ES-I3 (cell line): ENCODE data around the gene KRTAP12-4.
"Not testable (repeated sequence)": the region's sequence is repeated elsewhere in the genome, so short reads cannot be mapped to it uniquely, and the experiment has no call there.

Source experiments
- H3K36me3 ChIP-seq: 2 replicates; pipeline ENCODE4 v1.6.1; 2013; ENCODE audit warnings: mild to moderate bottlenecking, low read length, control low read depth, moderate library complexity; ENCODE audit not compliant: insufficient read depth
- H3K4me1 ChIP-seq: 2 replicates; pipeline ENCODE4 v1.6.1; 2013; ENCODE audit warnings: mild to moderate bottlenecking, control low read depth, low read length; ENCODE audit not compliant: insufficient read depth
- H3K9ac ChIP-seq: 2 replicates; pipeline ENCODE4 v1.6.1; 2013; ENCODE audit warnings: low read depth, mild to moderate bottlenecking, low read length, moderate library complexity
- H3K9me3 ChIP-seq: 2 replicates; pipeline ENCODE4 v1.6.1; 2013; ENCODE audit warnings: mild to moderate bottlenecking, low read length, moderate library complexity; ENCODE audit not compliant: control insufficient read depth, insufficient read depth

The KRTAP12-4 gene

DNA sequence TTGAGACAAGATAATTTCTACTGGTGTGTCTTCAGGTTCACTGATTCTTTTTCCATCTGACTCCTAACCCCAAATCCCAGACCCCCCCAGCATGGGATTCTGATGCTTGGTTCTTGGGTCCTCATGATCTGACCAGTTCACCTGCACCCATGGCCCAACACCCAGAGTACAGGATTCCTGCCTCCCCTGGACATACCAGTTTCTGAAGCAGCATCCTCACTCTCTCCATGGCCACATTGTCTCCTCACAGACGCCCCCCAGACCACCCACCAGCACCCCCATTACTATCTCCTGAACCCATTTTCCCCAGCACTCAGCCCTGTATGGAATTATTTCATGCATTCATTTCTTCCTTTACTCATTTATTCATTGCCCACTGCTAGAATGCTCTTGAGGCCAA is 2.4 kb upstream of the KRTAP12-4 start:
- no peaks in the 10 kb centered on the region for H3K9me3 ChIP-seq
- peaks cover 6% of the 10 kb centered on the region; the same call in 1 of the 2 replicates for H3K4me1 ChIP-seq
- H3K36me3 ChIP-seq: no peaks in the 10 kb centered on the region
- no peak overlapping the region for H3K9ac ChIP-seq

DNA sequence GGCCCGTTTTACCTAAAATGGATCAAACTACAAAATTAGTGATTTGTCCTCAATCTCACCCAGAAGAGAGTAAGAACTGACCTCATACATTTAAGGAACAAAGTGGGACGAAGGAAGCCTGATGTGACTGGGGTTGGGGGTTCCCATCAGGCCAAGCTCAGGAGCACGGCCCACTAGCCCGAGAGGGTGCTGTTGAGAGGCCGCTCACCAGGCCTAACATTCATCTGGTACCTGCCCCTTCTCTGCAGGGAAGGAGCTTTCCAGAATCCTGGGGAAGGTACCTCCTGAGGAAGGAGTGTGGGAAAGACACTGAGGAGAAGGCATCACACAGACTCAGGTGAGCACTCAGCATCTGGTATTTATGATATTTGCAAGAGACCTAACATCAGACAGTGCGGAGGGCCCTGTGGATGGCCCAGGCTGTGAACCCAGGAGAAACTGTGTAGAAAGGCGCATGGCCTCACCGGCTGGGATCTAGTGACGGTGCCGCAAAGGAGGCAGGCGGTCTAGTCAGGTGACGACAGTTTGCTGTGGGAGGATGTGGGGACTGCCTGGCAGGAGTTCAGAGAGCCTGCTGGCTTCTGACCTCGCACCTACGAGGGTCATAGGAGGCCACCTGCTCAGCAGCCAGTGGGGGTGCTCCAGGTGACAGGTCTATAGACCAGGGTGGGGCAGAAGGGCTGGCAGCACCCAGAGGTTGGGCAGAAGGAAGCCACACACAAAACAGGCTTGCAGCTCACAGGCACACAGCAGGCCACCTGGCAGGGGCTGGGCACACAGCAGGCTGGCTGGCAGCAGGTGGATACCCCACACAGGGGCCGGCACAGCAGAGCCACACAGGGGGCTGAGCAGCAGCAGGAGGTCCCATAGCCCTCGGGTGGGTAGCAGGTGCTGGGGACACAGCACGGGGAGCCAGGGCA is 543 bp downstream of the KRTAP12-4 start:
- Histone ChIP-seq H3K9ac (no peak overlapping the region), H3K9me3 (no peaks in the 10 kb centered on the region), H3K36me3 (no peaks in the 10 kb centered on the region), H3K4me1 (peaks cover 2% of the 10 kb centered on the region; the same call in 1 of the 2 replicates)

DNA sequence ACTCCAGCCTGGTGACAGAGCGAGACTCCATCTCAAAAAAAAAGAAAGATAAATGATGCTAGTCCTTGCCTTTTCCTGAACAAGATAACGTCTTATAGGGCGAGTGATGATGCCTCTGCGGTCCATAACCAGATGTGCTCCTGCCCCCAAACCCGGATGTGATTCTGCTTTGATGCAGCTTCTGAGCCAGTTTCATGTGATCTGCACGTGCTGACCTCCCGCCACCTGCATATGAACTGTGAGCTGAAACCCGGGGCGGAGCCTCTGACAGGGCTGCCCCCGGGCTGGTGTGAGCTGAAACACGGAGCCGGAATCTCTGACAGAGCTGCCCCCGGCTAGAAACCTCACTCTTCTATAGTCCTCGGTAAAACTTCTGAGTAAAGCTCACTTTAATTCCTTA is 1.3 kb downstream of the KRTAP12-4 start:
- Histone ChIP-seq H3K36me3 (no peaks in the 10 kb centered on the region), H3K9ac (no peak overlapping the region), H3K9me3 (no peaks in the 10 kb centered on the region), H3K4me1 (no peaks in the 10 kb centered on the region)

DNA sequence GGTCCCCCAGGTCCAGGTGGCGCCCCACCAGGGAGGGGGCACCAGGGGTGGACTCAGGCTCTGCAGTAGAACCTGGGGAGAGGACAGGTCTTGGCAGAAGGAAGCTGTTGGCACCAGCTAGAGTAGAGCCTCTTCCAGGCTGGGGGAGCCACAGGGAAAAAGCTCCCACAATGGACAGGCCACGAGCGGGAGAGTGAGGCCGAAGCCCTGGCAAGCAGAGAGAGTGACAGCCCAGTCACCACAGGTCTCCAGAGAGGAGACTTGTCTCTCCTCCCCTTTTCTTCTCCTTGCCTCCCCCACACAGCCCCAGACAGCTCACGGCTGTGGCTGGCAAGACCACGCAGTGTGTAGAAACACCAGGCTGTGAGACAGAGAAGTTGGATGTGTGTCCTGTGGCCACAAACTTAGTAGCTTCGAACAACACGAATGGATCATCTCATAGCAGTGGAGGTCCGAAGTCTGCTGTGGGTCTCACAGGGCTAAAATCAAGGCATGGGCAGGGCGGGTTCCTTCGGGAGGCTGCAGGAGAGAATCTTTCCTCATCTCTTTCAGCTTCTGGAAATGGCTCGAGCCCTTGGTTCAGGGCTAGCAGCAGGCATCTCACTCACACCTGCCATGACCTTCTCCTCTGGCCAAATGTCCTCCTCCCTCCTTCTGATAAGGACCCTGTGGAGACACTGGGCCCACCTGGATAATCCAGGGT is 3.3 kb downstream of the KRTAP12-4 start:
- no peak overlapping the region for H3K9ac ChIP-seq
- no peaks in the 10 kb centered on the region for H3K4me1 ChIP-seq
- no peaks in the 10 kb centered on the region for H3K9me3 ChIP-seq
- no peaks in the 10 kb centered on the region for H3K36me3 ChIP-seq

DNA sequence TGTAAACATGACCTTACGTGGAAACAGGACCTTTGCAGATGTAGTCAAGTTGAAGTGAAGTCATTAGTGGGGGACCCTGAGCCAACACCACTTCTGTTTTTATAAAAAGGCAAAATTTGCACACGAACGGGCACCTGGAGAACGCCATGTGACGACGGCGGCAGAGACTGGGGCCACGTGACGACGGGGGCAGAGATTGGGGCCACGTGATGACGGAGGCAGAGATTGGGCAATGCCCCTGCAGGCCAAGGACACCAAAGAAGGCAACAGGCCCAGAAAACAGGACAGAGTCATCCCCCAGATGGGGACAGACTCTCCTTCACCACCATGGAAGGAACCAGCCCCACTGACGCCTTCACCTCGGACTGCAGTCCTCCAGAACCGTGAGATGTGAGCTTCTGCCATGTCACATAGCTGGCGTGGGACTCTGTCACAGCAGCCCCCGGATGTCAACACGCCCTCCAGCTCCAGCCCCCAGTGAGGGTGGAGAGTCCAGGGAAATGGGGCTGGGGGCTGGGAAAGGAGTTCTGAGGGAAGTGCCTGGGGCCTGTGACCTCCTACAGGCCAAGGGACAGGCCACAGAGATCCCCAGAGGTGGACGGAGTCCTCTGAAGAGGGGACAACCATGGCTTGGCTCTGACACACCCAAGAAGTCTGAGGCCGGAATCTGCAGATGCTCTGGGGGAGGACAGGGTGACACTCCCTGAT is 4.0 kb downstream of the KRTAP12-4 start:
- Histone ChIP-seq H3K4me1 (no peaks in the 10 kb centered on the region), H3K36me3 (no peaks in the 10 kb centered on the region), H3K9me3 (no peaks in the 10 kb centered on the region), H3K9ac (no peak overlapping the region)

DNA sequence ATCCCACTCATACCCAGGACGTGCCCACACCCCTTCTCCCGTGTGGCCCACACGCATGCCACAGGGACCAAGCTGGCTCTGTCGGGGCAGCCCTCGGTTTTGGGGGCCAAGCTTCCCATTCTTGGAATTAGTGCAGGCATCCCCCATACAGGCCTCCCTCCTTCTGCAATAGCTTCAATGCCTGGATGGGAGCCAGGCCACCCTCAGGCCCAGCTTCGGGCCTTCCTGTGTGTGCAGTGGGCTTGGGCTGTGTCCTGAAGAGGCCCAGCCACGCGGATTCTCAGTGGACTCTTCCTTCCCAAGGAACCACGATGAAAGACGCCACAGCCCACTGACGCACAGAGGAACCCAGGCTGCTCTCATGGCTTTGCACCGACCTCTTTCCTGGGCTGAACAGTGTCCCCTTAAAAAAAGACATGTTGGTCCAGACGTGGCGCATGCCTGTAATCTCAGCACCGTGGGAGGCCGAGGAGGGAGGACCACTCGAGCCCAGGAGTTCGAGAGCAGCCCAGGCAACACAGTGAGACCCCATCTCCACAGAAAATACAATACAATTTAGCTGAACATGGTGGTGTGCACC is 4.8 kb downstream of the KRTAP12-4 start:
- peaks cover 4% of the 10 kb centered on the region; the same call in 1 of the 2 replicates for H3K9me3 ChIP-seq
- no peaks in the 10 kb centered on the region for H3K4me1 ChIP-seq
- H3K36me3 ChIP-seq: no peaks in the 10 kb centered on the region
- H3K9ac ChIP-seq: no peak overlapping the region

DNA sequence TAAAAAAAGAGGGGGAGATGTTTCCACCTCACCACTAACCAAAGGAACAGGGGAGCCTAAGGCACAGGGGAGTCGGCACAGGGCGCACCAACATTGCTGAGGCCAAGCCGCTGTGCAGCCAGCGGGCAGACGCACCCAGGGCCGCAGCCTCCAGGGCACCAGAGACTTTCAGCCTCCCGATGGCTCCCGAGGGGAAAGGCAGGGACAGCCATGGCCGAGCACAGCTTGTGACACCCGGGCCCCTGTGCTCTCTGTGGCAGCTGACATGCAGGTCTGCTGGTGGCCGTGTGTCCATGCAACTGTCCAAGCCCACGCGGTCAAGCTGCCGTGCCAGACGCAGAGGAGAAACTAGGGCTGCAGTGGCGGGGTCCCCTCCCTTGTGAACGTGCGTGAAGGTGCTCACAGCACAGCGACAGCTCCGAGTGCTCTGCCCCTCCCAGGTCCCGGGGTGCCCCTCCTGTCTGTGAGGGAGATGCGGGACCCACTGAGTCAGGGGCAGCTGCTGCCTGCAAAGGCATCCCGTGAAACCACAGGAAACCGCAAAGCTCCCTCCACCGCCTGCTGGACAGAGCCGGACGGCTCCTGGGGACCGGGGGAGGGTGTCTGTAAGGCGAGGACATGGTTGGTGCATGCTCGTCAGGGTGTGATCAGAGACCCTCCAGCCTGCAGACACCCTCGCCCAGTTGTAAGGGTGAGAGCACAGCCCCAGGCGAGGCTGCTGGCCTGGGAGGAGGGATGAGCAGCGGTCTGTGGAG is 5.7 kb downstream of the KRTAP12-4 start:
- Histone ChIP-seq H3K9ac (no peak overlapping the region), H3K36me3 (no peaks in the 10 kb centered on the region), H3K9me3 (peaks cover 8% of the 10 kb centered on the region), H3K4me1 (no peaks in the 10 kb centered on the region)

DNA sequence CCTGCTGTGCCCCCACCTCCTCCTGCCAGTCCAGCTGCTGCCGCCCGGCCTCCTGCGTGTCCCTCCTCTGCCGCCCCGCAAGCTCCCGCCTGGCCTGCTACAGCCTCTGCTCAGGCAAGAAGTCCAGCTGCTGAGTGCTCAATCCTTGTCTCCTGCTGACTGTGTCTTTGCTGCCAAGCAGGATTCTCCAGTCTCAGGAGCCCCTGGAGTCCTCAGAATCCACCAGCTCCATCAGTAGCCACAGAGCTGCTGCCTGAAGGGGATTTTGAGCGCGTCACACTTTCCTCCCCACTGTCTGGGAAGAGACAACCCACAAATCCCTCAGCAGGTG is 7.3 kb downstream of the KRTAP12-4 start:
- peaks cover 8% of the 10 kb centered on the region for H3K9me3 ChIP-seq

DNA sequence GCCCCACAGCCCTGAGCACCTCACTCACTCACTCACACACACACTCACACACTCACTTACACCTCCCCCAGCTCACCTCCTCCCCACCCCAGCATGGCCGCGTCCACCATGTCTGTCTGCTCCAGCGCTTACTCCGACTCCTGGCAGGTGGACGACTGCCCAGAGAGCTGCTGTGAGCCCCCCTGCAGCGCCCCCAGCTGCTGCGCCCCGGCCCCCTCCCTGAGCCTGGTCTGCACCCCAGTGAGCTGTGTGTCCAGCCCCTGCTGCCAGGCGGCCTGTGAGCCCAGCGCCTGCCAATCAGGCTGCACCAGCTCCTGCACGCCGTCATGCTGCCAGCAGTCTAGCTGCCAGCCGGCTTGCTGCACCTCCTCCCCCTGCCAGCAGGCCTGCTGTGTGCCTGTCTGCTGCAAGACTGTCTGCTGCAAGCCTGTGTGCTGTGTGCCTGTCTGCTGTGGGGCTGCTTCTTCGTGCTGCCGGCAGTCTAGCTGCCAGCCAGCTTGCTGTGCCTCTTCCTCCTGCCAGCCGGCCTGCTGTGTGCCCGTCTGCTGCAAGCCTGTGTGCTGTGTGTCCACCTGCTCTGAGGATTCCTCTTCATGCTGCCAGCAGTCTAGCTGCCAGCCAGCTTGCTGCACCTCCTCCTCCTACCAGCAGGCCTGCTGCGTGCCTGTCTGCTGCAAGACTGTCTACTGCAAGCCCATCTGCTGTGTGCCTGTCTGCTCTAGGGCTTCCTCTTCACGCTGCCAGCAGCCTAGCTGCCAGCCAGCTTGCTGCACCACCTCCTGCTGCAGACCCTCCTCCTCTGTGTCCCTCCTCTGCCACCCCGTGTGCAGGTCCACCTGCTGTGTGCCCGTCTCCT is 7.9 kb downstream of the KRTAP12-4 start, which contains the start of gene KRTAP10-11:
Gene KRTAP10-11 (plus strand): TSS at position 49 of the 856 bp plus-strand sequence. CDS start 45 bp downstream, at position 94.
- not testable (repeated sequence) for H3K36me3 ChIP-seq, H3K4me1 ChIP-seq, H3K9ac ChIP-seq, H3K9me3 ChIP-seq

More for the DNA sequence above, 7.3 kb downstream of the KRTAP12-4 start:
- Histone ChIP-seq H3K36me3 (no peaks in the 10 kb centered on the region), H3K9ac (no peak overlapping the region), H3K4me1 (no peaks in the 10 kb centered on the region)

DNA sequence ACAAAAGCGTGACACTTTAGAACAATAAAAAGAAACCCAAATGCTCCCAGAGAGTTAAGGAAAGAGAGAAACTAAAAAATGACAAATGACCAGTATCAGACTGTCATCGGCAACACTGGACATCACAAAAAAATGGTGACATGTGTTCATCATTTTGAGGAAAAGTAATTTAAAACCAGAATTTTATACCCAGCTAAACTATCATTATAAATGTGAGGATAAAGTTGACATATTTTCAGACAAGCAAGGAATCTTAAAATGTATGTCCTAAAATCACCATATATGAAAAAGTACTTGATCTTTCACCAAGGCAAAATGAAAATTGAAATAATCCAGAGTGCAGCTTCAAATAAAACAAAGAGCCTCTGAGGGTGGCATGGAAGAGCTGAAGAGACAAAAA is 9.6 kb downstream of the KRTAP12-4 start:
- H3K9me3 ChIP-seq: peaks cover 18% of the 10 kb centered on the region
- no peak overlapping the region for H3K9ac ChIP-seq
- H3K4me1 ChIP-seq: no peaks in the 10 kb centered on the region
- H3K36me3 ChIP-seq: no peaks in the 10 kb centered on the region

DNA sequence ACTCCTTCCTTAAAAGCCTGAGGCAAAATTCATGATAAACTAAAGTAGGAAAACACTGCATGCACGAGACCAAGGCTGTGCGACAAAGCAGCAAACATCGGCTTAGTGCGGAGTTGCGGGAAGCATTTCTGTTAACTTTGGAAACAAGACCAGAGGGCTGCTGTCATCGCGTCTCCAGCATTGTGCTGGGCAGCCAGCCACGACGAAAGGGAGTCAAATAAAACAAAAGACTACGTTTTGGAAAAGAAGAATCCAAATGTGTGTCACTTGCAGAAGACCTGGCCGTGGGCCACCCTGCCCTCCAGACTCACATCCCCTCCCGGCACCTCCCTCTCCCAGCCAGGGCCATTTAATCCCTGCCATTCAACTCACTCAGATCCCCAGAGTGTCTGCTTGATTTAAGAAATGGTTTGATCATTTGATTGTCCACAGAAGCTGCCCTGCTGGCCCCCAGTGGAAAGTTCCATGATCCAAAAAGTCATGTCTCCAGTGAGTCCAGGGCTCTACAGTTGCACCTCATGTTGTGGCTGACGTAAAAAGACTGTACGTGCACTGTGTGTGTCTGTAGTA is 10.6 kb downstream of the KRTAP12-4 start:
- Histone ChIP-seq H3K9ac (no peak overlapping the region), H3K36me3 (no peaks in the 10 kb centered on the region), H3K4me1 (no peaks in the 10 kb centered on the region), H3K9me3 (peaks cover 18% of the 10 kb centered on the region)

DNA sequence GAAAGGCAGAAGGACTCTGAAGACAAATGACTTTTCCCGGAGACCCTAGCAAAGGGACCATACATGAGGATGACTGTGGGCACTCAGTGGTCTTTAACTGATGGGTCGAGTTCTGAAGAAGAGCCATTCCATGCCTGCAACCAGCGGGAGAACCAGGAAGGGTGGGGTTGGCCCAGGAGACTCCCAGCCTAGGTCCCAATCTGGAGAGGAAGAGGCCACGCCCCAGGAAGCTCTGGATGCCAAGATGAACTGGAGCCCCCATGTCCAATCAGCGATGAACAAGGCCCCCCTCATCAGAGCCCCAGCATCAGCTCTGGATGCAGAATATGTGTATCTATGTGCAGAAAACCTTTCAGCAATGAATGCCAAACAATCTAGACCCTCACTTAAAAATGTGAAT is 13.7 kb downstream of the KRTAP12-4 start:
- H3K4me1 ChIP-seq: peaks cover 8% of the 10 kb centered on the region; the same call in 1 of the 2 replicates
- H3K9ac ChIP-seq: no peak overlapping the region
- no peaks in the 10 kb centered on the region for H3K36me3 ChIP-seq
- peaks cover 18% of the 10 kb centered on the region for H3K9me3 ChIP-seq

DNA sequence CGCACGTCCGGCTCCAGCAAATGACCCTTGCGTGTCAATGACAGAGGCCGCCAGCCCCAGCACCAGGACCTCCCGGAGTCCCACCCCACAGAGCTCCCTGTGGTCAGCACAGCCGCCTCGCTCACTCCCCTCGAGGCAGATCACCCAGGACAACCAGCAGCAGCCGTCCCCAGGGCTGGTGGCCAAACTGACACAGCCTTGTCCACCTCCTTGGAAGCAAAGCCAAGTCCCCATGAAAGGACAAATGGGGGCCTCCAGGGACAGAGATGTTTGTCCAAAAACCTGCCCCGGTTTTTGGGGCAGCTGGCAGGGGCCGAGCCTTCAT is 15.2 kb downstream of the KRTAP12-4 start:
- Histone ChIP-seq H3K9ac (no peak overlapping the region), H3K4me1 (peaks cover 8% of the 10 kb centered on the region; the same call in 1 of the 2 replicates), H3K36me3 (no peaks in the 10 kb centered on the region), H3K9me3 (peaks cover 14% of the 10 kb centered on the region; the same call in 1 of the 2 replicates)
